Activated CD4-positive, alpha-beta T cell treated with anti-CD3 and anti-CD28 coated beads, Interleukin-2, amount 50 U/mL, for 48 hours (primary cell): ENCODE results near the gene DPY30.
A peak's percentile ranks its signal among the peaks of the same experiment; 100 is the strongest.
"Not testable (repeated sequence)": the region's sequence is repeated elsewhere in the genome, so short reads cannot be mapped to it uniquely, and the experiment has no call there.

Experiments used
- DNase-seq, 2 experiments: peaks; one replicate each; pipeline ENCODE4 v3.0.0-alpha.2; 2020

DPY30 gene

GRCh38 chr2:32039447-32040219 lies at the start of gene DPY30:
DPY30 (minus strand) TSS chr2:32039805; CDS start chr2:32039456, 349 bp downstream.
- DNase-seq: peak; percentile 91 to 92

DNA sequence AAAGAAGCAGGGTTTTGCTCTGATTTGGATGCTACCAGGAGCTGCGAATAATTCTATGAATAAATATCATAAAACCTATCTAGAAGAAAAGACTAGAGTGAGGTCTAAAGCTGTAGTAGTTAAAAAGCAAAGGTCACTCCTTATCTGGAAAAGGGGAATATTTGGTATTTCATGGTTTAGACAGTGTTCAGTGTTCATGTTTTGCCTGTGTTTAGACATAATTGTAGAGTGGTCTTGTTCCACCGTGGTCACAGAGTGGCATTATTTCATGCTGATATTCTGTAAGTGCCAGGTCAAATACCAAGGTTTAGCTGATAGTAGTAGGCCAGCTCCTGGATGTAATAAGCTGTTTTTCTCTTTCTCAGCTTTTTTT lies 34.5 kb upstream of the DPY30 start:
- DNase-seq: no peak

DNA sequence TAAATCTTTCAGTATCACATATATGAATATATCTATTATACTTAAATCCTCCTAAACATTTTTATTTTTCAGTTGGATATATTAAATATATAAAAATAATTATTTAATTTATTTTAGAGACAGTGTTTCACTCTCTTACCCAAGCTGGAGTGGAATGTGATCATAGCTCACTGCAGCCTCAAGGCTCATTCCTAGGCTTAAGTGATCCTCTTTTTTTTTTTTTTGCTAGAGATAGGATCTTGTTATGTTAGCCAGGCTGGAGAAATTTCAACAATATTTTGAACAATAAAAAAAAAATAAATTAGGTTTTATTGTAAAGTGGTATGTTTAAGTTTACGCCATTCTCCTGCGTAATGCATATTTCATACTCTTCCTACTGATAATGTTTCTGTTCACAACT lies 27.9 kb upstream of the DPY30 start:
- no peak for DNase-seq

DNA sequence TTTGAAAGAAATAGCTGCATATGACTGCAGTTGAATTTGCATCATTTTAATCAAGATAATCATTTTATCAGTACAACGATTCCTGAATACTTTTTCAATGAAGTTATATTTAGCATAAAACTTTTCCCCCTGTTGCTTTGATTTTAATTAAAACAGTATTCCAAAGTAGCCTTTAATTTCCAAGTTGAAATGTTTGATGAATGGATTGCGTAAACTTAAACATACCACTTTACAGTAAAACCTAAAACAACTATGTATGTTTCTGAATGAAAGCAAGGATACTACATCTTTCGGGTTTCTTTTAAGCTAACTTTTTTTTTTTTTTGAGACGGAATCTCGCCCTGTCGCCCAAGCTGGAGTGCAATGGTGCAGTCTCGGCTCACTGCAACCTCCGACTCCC lies 25.1 kb upstream of the DPY30 start:
- no peak for DNase-seq

DNA sequence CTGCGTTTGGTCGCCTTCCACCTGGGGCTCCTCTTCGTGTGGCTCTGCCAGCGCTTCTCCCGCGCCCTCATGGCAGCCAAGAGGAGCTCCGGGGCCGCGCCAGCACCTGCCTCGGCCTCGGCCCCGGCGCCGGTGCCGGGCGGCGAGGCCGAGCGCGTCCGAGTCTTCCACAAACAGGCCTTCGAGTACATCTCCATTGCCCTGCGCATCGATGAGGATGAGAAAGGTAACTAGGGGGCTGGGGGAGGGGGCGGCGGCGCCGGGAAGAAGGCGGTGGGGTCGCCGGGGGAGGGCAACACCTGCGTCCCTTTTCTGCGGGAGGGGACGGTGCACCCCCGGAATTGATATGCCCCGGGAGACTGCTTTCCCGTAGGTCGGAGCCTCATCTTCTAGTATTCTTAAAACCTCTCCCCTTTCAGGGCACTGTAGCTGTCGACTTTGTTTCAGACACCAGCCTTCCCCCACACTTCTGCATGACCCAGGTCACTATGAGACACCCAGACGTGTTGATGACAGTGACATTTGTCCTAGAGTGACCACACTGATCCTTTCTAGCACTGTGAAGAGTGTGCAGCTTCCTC lies 24.5 kb upstream of the DPY30 start:
- peak; percentile 13 to 34 for DNase-seq

GRCh38 chr2:32063310-32064020 lies 23.9 kb upstream of the DPY30 start, which contains the start of gene SPAST:
SPAST (plus strand) TSS chr2:32063556; CDS start chr2:32063832, 276 bp downstream.
- peak; percentile 97 for DNase-seq

DNA sequence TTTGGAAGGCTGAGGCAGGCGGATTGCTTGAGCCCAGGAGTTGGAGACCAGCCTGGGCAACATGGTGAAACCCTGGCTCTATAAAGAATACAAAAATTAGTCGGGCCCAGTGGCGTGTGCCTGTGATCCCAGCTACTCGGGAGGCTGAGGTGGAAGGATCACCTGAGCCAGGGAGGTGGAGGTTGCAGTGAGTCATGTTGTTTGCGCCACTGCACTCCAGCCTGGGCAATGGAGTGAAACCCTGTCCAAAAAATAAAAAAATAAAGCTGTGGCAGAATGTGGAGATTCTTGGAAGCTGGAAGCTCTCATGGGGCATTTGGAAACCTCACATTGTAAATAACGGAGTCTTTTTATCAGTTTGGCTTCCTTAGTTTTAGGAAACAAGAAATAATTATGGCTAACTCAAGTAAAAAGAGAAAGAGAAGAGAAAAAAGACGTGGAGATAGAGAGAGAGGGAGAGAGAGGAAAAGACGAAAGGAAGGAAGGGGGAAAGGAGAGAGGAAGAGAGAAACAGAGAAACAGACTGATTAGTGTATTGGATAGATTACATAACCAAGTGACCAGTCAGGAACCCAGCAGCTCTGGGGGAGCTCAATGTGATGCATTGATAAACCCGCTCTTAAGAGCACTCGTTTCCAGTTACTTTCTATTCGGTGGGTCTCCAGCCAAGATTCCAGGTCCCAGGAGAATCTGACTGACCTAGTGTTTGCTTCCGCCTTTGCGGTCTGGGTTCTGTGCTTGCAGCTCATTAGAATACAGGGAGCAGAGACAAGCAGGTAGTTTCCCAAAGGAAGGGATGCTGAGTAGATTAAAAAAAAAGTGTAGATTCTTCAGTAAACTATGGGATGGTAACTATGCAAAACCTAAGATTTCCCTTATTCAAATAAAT lies 22.6 kb upstream of the DPY30 start:
- DNase-seq: peak in 1 of 2 experiments; percentile 13

GRCh38 chr2:32061430-32061829 lies 21.8 kb upstream of the DPY30 start:
- DNase-seq: no peak

DNA sequence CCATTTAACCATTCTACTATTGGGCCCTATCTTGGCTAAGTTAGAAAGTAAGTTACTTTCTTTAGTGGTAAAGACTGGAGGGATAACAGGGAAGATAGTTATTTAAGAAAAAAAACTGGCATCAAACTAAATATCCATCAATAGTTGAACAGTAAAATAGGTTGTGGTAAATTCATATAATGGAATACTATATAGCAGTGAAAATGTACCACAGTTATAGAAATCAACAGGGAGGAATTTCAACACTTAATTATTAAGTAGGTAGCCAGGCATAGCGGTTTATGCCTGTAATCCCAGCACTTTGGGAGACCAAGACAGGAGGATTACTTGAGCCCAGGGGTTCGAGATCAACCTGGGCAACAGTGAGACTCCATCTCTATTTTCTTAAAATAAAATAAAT lies 20.7 kb upstream of the DPY30 start:
- no peak for DNase-seq

DNA sequence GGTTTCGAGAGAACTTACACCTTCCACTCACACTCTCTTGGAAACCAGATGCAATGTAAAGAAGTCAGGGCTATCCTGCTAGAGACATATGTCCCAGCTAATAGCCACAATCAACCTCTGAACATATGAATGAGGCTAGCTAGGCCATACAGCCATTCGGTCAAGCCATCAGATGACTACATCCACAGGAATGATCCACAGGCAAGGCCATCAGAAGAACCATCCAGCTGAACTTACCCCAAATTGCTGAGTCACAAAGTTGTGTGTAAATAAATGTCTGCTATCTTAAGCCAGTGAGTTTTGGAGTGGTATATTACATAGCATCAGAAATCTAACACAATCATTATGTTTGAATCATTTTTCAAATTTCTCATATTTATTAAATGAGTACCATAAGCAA lies 18.5 kb upstream of the DPY30 start:
- DNase-seq: no peak

- DNase-seq: not testable (repeated sequence)
These were observed 15.0 kb upstream of the DPY30 start for GRCh38 chr2:32054583-32054982.

DNA sequence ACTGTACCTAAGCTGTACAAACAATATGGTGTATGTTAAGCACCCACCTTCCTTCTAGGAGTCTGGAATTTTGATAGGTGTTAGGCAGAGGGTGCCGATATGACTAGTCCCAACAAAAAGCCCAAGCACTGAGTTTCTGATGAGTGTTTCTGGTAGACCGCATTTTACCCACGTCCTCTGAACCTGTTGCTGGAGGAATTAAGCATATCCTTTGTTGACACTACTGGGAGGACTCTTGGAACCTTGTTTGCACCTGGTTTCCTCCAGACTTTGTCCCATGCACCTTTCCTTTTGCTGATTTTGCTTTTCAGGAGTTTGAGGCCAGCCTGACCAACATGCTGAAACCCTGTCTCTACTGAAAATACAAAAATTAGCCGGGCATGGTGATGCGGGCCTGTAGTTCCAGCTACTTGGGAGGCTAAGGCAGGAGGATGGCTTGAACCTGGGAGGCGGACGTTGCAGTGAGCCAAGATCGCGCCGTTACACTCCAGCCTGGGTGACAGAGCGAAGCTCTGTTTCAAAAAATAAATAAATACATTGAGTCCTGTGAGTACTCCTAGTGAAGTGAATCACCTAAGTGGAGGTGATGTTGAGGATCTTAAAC lies 12.3 kb upstream of the DPY30 start:
- DNase-seq: no peak

DNA sequence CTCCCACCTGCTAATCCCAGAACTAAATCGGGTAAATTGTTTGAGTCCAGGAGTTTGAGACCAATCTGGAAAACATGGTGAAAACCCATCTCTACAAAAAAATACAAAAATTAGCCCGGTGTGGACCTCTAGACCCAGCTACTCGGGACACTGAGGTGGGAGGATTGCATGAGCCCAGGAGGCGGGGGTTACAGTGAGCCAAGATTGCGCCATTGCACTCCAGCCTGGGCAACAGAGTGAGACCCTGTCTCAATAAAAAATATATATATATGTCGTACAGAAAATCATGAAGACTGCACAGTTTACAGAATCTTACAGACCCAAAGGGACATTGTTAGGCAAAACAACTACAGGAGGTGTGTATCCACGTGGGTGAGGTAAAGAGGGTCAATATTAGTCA lies 4.0 kb upstream of the DPY30 start:
- DNase-seq: no peak

DNA sequence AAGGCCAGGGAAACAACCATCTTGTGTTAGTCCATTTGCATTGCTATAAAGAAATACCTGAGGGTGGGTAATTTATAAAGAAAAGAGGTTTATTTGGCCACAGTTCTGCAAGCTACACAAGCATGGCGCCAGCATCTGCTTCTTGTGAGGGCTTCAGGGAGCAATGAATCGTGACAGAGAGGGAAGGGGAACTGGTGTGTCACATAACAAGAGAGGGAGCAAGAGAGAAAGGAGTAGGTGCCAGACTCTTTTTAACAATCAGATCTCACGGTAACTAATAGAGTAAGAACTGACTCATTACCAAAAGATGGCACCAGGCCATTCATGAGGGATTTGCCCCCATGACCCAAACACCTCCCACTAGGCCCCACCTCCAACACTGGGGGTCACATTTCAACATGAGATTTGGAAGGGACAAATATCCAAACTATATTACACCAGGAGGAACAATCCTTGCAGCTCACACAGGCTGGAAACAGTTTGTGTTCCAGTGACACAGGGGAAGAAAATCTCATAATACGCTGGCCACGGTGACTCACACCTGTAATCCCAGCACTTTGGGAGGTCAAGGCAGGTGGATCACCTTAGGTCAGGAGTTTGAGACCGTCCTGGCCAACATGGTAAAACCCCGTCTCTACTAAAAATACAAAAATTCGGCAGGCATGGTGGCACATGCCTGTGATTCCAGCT lies 5.3 kb downstream of the DPY30 start:
- not testable (repeated sequence) for DNase-seq

GRCh38 chr2:32018789-32019482 lies 20.7 kb downstream of the DPY30 start:
- not testable (repeated sequence) for DNase-seq

GRCh38 chr2:32012872-32013271 lies 26.7 kb downstream of the DPY30 start:
- DNase-seq: no peak

DNA sequence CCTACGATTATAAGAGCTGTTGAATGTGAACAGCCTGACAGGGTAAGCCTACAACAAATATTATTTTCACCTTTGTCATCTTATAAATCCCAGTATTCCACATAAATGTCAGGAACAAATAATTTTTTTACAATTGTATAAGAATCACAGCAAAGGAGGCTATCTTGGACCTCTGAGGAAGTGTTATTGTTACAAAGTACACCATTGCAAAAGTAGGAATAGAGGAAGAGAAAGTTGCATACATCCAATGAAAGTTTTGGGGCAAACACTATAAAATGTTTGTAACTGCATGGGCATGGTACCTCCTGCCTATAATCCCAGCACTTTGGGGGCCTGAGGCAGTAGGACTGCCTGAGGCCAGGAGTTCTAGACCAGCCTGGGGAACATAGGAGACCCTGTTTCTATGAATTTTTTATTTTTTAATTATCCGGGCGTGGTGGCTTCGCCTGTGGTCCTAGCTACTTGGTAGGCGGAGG lies 28.1 kb downstream of the DPY30 start:
- no peak for DNase-seq

DNA sequence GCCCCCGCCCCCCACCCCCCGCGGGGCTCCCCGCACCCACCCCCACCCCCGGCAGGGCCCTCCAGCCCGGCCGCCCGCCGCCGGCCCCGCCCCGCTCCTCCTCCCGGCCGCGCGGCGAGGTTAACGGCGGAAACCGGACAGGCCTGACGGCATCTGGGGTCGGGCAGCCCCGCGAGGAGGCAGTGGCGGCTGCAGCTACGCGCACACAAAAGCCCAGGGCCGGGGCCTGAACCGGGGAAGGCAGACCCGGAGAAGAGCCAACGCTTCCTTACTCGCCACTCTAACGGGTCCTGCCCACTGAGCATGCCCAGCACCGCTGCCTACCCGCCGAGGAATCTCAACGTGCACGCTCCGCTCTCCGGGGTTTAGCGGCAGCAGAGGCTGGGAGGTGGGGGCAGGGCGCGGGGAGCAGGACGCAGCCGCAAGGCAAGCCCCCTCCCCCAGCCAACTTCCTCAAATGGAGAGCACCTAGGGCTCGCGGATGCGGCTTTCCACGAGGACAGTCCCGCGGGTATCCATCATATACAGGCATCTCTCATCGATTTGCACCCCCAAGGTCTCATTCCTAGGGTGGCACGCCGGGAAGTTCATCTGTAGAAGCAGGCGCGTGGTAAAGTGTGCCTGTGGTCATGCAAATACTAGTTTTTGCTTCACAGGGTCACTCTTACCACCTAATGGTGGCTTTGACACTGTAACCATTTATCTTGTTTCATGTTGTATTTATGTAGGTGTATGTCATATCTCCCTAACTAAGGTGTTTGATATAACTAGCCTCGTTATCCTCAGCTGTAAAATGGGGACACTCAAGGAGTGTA lies 28.7 kb downstream of the DPY30 start, which contains the start of gene MEMO1:
MEMO1 (minus strand) TSS at position 339 of the 815 bp plus-strand sequence. CDS start 761 bp downstream, outside the sequence.
- DNase-seq: peak; percentile 95

DNA sequence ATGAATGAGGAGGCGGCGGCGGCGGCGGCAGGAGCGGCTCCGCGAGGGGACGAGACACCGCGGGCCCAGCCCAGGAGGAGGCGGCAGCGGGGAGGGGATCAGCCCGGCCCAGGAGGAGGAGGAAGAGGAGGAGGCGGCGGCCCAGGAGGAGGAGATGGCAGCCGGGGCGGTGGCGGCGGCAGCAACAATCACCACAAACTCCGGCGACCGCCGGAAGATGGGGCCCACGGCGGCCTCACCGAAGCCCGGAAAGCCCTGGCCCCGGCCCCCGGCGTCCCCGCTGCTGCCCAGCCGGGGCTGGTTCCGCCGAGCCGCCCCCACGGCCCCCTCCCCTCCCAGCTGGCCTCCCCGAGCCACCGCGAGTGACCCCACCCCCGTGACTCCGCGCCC lies 29.3 kb downstream of the DPY30 start:
- DNase-seq: peak; percentile 63 to 69
